Measurements from ENCODE around the gene NKRF.

NKRF gene

GRCh38 chrX:119614776-119615175 is 8.6 kb upstream of the NKRF start:
- DNase-seq (ENCODE audit: low read depth in 2 of 2): no peak

- DNase-seq (ENCODE audit: low read depth in 2 of 2): no peak
Observed at GRCh38 chrX:119607018-119607389, 780 bp upstream of the NKRF start.

- DNase-seq (ENCODE audit: low read depth in 2 of 2): peak; percentile 14 to 27
Observed at GRCh38 chrX:119605464-119606279, 552 bp downstream of the NKRF start.

- DNase-seq (ENCODE audit: low read depth in 2 of 2): no peak
Observed at GRCh38 chrX:119604766-119605463, 1.3 kb downstream of the NKRF start.

- no peak for DNase-seq (ENCODE audit: low read depth in 2 of 2)
Observed at GRCh38 chrX:119602701-119603255, 3.4 kb downstream of the NKRF start.

- no peak for DNase-seq (ENCODE audit: low read depth in 2 of 2)
Observed at GRCh38 chrX:119589810-119590209, 16.4 kb downstream of the NKRF start.

GRCh38 chrX:119583431-119584059 is 22.7 kb downstream of the NKRF start:
- DNase-seq (ENCODE audit: low read depth in 2 of 2): no peak

- DNase-seq (ENCODE audit: low read depth in 2 of 2): no peak
Observed at GRCh38 chrX:119579414-119579813, 26.8 kb downstream of the NKRF start.

GRCh38 chrX:119574394-119575266 is 31.6 kb downstream of the NKRF start, which contains the start of gene UBE2A:
TSS of gene UBE2A (plus strand) at chrX:119574563. CDS start at chrX:119574712, 149 bp downstream.
- DNase-seq (ENCODE audit: low read depth in 2 of 2): peak; percentile 80

- DNase-seq (ENCODE audit: low read depth in 2 of 2): no peak
Observed at GRCh38 chrX:119573840-119574393, 32.3 kb downstream of the NKRF start.

- DNase-seq (ENCODE audit: low read depth in 2 of 2): no peak
Observed at GRCh38 chrX:119573222-119573621, 33.0 kb downstream of the NKRF start.

- no peak for DNase-seq (ENCODE audit: low read depth in 2 of 2)
Observed at GRCh38 chrX:119570351-119570835, 35.8 kb downstream of the NKRF start.

- peak; percentile 80 to 81 for DNase-seq (ENCODE audit: low read depth in 2 of 2)
Observed at GRCh38 chrX:119565107-119565663, 41.0 kb downstream of the NKRF start, which contains the start of gene STEEP1. TSS of gene STEEP1 (minus strand) at chrX:119565409. CDS start at chrX:119565355, 54 bp downstream.

- no peak for DNase-seq (ENCODE audit: low read depth in 2 of 2)
Observed at GRCh38 chrX:119552508-119552907, 53.7 kb downstream of the NKRF start.

- no peak for DNase-seq (ENCODE audit: low read depth in 2 of 2)
Observed at GRCh38 chrX:119549327-119550016, 56.8 kb downstream of the NKRF start.

GRCh38 chrX:119541188-119541587 is 65.0 kb downstream of the NKRF start:
- DNase-seq (ENCODE audit: low read depth in 2 of 2): no peak

- DNase-seq (ENCODE audit: low read depth in 2 of 2): no peak
Observed at GRCh38 chrX:119539872-119540271, 66.4 kb downstream of the NKRF start.

All from stimulated activated CD4-positive, alpha-beta T cell treated with anti-CD3 and anti-CD28 coated beads, Interleukin-4, amount 100 ng/mL, for 48 hours (primary cell).